Neutrophil (primary cell): Measurements from ENCODE around the gene ZNF621.

Source experiments
- H3K27ac ChIP-seq: fragments of 200-600 bp; sonication (generic); 2 replicates; pipeline ENCODE4 v1.5.1; 2016; ENCODE audit warnings: mild to moderate bottlenecking, moderate library complexity
- H3K27me3 ChIP-seq: fragments of 200-600 bp; sonication (generic); 2 replicates; pipeline ENCODE4 v1.6.0; 2016; ENCODE audit warnings: mild to moderate bottlenecking
- H3K36me3 ChIP-seq: fragments of 200-600 bp; sonication (generic); 2 replicates; pipeline ENCODE4 v1.5.1; 2017
- H3K4me1 ChIP-seq, 2 experiments: fragments of 200-600 bp in 1 of 2; sonication (generic) in 1 of 2; 1 replicate in 1 of 2; 2 replicates in 1 of 2; pipeline versions ENCODE4 v1.5.1 to v1.6.1; 2013 to 2016; ENCODE audit warnings: low read depth in 1 of 2, low read length in 1 of 2, mild to moderate bottlenecking in 1 of 2, moderate library complexity in 1 of 2; ENCODE audit not compliant: control insufficient read depth in 1 of 2, insufficient read depth in 1 of 2
- H3K4me3 ChIP-seq, 2 experiments: fragments of 200-600 bp in 1 of 2; sonication (generic) in 1 of 2; 1 replicate in 1 of 2; 2 replicates in 1 of 2; pipeline ENCODE4 v1.5.1; 2013 to 2016; ENCODE audit warnings: low read depth in 1 of 2, low read length in 1 of 2, mild to moderate bottlenecking in 1 of 2, moderate library complexity in 1 of 2
- H3K9me3 ChIP-seq: fragments of 200-600 bp; sonication (generic); 2 replicates; pipeline ENCODE4 v1.5.1; 2016
- TF ChIP-seq, protein P1 (sequence below): fragments of 200-600 bp; sonication (generic); IDR thresholded peaks from 2 replicates; pipeline ENCODE4 v1.5.1; 2016; ENCODE audit warnings: antibody characterized with exemption

The ZNF621 gene

DNA sequence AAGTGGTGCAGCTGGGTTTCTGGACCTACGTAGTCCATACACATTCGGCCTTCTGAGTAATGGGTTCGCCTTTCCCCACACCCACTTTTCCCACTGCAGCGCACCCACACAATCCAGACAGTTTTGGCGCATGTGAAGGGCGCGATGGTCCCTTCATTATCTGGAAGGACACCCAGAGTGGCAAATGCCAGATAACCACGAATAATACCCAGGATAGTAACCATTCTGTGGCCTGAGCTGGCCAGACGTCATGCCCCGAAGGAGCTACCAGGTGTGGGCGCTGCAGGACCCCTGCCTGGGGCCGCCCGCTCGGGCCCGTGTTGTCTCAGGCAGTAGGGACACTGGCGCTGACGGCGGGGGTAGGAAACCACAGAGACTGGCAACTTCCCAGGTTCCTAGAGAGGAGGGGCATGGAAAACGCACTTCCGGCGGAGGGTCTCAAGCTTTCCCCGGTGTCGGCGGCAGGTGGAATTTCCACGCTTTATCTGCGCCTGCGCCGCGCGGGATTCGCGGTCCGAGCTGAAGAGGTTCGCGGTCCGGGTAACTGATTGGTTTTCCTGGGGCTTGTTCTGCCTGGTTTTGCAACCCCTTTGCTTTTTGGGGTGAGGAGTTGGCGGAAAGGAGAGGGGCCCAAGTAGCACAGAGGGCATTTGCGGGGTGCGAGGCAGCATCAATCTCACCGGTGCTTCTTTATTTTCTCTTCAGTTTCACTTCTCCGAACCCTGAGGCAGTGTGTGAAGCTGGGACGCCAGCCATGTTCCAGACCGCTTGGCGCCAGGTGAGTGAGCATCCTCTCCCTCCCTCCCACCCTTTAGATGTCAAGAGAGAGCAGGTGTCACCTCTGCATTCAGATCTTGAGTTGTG, 18.9 kb upstream of the ZNF621 start, which contains the start of gene ZNF620:
Gene ZNF620, plus strand, starts transcription at position 441 of the 864 bp plus-strand sequence. Its CDS starts 314 bp downstream, at position 755.
- peak within 1 kb of the TSS; percentile 39 for H3K27ac ChIP-seq
- TF ChIP-seq, protein P1, sequence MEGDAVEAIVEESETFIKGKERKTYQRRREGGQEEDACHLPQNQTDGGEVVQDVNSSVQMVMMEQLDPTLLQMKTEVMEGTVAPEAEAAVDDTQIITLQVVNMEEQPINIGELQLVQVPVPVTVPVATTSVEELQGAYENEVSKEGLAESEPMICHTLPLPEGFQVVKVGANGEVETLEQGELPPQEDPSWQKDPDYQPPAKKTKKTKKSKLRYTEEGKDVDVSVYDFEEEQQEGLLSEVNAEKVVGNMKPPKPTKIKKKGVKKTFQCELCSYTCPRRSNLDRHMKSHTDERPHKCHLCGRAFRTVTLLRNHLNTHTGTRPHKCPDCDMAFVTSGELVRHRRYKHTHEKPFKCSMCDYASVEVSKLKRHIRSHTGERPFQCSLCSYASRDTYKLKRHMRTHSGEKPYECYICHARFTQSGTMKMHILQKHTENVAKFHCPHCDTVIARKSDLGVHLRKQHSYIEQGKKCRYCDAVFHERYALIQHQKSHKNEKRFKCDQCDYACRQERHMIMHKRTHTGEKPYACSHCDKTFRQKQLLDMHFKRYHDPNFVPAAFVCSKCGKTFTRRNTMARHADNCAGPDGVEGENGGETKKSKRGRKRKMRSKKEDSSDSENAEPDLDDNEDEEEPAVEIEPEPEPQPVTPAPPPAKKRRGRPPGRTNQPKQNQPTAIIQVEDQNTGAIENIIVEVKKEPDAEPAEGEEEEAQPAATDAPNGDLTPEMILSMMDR = no peak
- no peaks in the 10 kb centered on the region for H3K9me3 ChIP-seq
- H3K4me3 ChIP-seq = peak within 1 kb of the TSS; percentile 62 to 71
- H3K4me1 ChIP-seq = peaks cover 18 to 19% of the 10 kb centered on the region in 2 experiments
- no peaks in the 10 kb centered on the region for H3K36me3 ChIP-seq
- H3K27me3 ChIP-seq = no peaks in the 10 kb centered on the region

GRCh38 chr3:40511031-40511718, 13.6 kb upstream of the ZNF621 start:
- Histone ChIP-seq H3K4me3 (no peak overlapping the region), H3K27ac (no peak overlapping the region), H3K9me3 (no peaks in the 10 kb centered on the region), H3K36me3 (peaks cover 8% of the 10 kb centered on the region), H3K27me3 (no peaks in the 10 kb centered on the region), H3K4me1 (peaks cover 3 to 4% of the 10 kb centered on the region in 2 experiments)
- TF ChIP-seq, protein P1 = no peak

DNA sequence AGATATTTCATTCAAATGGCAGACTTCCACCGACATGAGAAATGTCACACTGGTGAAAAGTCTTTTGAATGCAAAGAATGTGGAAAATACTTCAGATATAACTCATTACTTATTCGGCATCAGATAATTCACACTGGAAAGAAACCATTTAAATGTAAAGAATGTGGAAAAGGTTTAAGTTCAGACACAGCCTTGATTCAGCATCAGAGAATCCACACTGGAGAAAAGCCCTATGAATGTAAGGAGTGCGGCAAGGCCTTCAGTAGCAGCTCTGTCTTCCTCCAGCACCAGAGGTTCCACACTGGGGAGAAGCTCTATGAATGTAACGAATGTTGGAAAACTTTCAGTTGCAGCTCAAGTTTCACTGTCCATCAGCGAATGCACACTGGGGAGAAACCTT, 8.6 kb upstream of the ZNF621 start:
- H3K36me3 ChIP-seq = peaks cover 12% of the 10 kb centered on the region
- no peak overlapping the region for H3K27ac ChIP-seq
- H3K27me3 ChIP-seq = no peaks in the 10 kb centered on the region
- H3K4me1 ChIP-seq = no peaks in the 10 kb centered on the region
- TF ChIP-seq, protein P1 = no peak
- H3K4me3 ChIP-seq = no peak overlapping the region
- no peaks in the 10 kb centered on the region for H3K9me3 ChIP-seq

GRCh38 chr3:40518067-40518466, 6.7 kb upstream of the ZNF621 start:
- Histone ChIP-seq H3K27me3 (no peaks in the 10 kb centered on the region), H3K4me1 (no peaks in the 10 kb centered on the region), H3K9me3 (no peaks in the 10 kb centered on the region), H3K36me3 (peaks cover 12% of the 10 kb centered on the region), H3K4me3 (no peak overlapping the region), H3K27ac (no peak overlapping the region)
- TF ChIP-seq, protein P1 = no peak

DNA sequence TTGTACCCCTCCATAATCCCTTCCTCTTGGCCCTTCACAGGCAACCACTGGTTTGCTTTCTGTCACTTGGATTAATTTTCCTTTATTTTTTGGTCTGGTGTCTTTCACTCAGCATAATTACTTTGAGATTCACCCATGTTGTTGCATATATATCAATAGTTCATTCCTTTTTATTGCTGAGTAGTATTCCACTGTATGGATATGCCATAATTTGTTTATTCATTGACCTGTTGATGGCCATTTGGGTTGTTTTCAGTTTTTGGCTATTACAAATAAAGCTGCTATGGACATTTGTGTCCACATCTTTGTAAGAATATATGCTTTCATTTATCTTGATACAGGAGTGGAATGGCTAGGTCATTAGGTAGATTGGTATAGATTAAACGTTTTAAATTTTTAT, 5.9 kb upstream of the ZNF621 start:
- no peaks in the 10 kb centered on the region for H3K27me3 ChIP-seq
- peaks cover 12% of the 10 kb centered on the region for H3K36me3 ChIP-seq
- TF ChIP-seq, protein P1 = no peak
- H3K9me3 ChIP-seq = no peaks in the 10 kb centered on the region
- H3K4me1 ChIP-seq = peaks cover 0 to 2% of the 10 kb centered on the region in 2 experiments
- H3K4me3 ChIP-seq = no peak overlapping the region
- H3K27ac ChIP-seq = no peak overlapping the region
